ENCODE data around the gene UNC80.

- TF ChIP-seq EZH2 (IDR thresholded peaks at IDR 0.05; ENCODE audit: insufficient read depth, poor library complexity, severe bottlenecking) (no peak), EZH2phosphoT487 (IDR thresholded peaks at IDR 0.05; ENCODE audit: insufficient read depth, low read depth) (no peak)
Measured at GRCh38 chr2:209905691-209906090, 134.1 kb downstream of the UNC80 start.

Measured in GM23248 (cell line).